GM19324 (cell line): ENCODE results near the gene ZNF440.
"Not testable (repeated sequence)": the region's sequence is repeated elsewhere in the genome, so short reads cannot be mapped to it uniquely, and the experiment has no call there.

Source experiments
- ATAC-seq: cut with Tn5 transposase; IDR thresholded peaks from one replicate; pipeline ENCODE4 v1.9.1; 2021; ENCODE audit warnings: mild to moderate bottlenecking, moderate library complexity; ENCODE audit not compliant: unreplicated experiment, low FRiP score

ZNF440 gene

GRCh38 chr19:11821474-11822109 lies 7.5 kb downstream of the ZNF440 start:
- no peak for ATAC-seq

DNA sequence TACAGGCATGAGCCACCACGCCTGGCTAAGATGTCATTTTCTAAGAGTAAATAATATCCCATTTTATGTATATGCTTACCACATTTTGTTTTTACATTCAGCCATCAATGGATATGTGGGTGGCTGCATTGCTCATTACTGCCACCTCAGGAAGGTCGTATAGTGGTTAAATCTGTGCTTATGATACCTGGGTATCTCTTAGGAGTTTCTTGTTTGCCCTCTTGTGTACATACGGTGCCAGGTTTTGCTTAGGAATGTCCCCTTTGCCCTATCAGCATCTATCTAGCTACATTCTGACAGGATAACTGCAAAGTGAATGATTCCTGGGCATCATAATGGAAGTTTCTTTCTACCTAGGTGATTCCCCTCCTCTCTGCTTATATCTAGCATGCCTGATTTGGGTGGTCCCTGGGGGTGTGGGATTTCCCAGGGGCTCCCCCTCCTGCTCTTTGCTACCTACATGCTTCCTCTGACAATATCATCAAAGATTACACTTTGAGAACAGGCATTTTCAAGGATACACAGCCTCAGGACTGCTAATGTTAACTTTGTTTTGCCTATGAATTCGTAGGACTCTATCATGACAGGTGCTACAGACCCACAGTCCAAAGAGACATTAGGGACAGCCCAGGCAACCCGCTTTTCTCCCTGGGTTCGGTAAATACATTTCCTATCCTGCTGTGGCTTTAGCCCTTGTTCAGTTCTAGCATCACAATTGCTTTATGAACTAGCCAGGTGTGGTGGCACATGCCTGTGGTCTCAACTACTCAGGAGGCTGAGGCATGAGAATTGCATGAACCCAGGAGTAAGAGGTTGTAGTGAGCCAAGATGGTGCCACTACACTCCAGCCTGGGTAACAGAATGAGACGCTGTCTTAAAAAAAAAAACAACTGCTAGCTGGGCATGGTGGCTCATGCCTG lies 15.1 kb downstream of the ZNF440 start:
- ATAC-seq: not testable (repeated sequence)

DNA sequence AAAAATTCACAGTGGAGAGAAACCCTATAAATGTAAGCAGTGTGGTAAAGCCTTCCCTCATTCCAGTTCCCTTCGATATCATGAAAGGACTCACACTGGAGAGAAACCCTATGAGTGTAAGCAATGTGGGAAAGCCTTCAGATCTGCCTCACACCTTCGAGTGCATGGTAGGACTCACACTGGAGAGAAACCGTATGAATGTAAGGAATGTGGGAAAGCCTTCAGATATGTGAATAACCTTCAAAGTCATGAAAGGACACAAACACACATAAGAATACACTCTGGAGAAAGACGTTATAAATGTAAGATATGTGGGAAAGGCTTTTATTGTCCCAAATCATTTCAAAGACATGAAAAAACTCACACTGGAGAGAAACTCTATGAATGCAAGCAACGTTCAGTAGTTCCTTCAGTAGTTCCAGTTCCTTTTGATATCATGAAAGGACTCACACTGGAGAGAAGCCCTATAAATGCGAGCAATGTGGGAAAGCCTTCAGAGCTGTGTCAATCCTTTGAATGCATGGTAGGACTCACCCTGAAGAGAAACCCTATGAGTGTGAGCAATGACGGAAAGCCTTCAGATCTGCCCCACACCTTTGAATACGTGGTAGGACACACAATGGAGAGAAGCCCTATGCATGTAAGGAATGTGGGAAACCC lies 18.3 kb downstream of the ZNF440 start:
- no peak for ATAC-seq

GRCh38 chr19:11833541-11833940 lies 19.5 kb downstream of the ZNF440 start:
- no peak for ATAC-seq

GRCh38 chr19:11835626-11836066 lies 21.6 kb downstream of the ZNF440 start:
- ATAC-seq: not testable (repeated sequence)

GRCh38 chr19:11843722-11844121 lies 29.6 kb downstream of the ZNF440 start:
- ATAC-seq: no peak

- not testable (repeated sequence) for ATAC-seq
These were observed 33.5 kb downstream of the ZNF440 start for GRCh38 chr19:11847615-11848014.

DNA sequence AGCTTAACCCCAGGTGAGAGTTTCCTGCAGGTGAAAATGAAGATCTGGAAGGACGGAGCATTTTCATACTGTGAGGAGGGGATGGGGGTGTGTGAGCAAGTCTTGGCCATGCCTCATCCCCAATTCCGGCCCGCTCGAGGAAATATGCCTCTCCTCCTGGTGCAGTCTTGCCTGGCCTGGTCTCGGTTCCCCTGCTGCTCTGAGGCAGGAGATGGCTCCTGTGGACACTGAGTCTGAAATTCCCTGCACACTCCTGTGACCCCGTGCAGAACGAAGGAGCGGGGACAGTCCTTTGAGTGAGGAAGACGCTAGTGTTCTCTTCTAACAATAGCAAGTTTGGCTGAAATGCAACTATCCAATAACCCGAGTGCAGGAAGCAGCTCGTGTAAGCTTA lies 34.1 kb downstream of the ZNF440 start:
- ATAC-seq: no peak

- ATAC-seq: no peak
These were observed 34.8 kb downstream of the ZNF440 start, which contains the start of gene ZNF439 for GRCh38 chr19:11848594-11849469. Gene ZNF439, plus strand, starts transcription at chr19:11848726. Its CDS starts 142 bp downstream, at chr19:11848868.

DNA sequence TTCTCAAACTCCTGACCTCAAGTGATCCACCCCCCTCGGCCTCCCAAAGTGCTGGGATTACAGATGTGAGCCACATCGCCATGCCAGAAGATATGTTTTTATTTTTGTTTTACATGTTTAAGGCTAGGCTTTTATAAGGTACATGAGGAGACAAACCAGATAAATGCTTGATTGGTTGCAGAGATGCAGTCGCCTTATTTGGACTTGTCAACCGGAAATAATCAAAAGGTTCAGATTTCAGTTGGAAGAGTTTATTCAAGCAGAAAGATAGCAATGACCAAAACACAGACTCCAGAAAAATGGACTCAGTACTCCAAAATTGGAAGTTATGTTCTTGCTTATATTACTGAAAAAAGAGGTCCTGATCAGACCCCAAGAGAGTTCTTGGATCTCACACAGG lies 36.2 kb downstream of the ZNF440 start:
- not testable (repeated sequence) for ATAC-seq

GRCh38 chr19:11853358-11853757 lies 39.3 kb downstream of the ZNF440 start:
- ATAC-seq: no peak

GRCh38 chr19:11856596-11857250 lies 42.6 kb downstream of the ZNF440 start:
- ATAC-seq: no peak

DNA sequence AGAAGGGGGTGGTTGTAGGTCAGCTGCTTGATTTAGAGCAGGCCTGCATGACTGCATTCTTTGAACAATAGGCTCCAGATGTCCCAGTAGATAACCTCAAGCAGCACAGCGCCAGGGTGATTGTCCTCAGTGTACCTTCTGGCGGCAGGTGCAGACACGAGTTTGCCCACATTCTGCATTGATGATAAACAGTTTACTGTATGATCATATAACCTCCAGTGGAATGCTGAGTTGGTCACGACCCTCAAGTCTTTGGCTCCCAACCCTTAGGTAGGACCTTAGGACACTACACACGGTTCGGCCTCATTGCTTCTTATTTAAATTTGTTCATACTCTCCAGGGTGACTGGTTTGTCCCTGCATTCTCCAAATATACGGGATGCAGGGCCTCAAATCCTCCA lies 46.6 kb downstream of the ZNF440 start:
- no peak for ATAC-seq

DNA sequence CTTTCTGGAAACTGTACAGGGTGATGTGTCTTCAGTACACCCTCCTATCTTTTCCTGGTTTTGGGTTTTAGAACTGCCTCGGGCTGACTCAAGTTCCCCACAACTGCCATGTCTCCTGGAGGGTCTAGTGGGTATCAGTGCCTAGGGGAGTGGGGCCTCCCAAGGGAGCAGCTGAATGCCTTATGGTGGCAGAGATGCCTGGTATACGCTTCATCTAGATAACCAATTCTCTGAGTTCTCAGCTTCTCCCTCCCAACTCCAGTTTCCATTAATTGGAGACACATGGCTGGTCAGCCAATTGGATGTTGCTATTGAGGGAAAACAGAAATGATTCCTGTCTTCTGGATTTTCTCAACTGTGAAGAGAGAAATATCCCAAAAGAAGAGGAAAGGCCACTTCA lies 47.2 kb downstream of the ZNF440 start:
- ATAC-seq: no peak

DNA sequence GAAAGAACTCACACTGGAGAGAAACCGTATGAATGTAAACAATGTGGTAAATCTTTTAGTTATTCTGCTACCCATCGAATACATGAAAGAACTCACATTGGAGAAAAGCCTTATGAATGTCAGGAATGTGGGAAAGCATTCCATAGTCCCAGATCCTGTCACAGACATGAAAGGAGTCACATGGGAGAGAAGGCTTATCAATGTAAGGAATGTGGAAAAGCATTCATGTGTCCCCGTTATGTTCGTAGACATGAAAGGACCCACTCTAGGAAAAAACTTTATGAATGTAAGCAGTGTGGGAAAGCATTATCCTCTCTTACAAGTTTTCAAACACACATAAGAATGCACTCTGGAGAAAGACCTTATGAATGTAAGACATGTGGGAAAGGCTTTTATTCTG lies 53.7 kb downstream of the ZNF440 start:
- not testable (repeated sequence) for ATAC-seq

DNA sequence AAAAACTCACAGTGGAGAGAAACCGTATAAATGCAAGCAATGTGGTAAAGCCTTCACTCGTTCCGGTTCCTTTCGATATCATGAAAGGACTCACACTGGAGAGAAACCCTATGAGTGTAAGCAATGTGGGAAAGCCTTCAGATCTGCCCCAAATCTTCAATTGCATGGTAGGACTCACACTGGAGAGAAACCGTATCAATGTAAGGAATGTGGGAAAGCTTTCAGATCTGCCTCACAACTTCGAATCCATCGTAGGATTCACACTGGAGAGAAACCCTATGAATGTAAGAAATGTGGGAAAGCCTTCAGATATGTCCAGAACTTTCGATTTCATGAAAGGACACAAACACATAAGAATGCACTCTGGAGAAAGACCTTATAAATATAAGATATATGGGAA lies 54.1 kb downstream of the ZNF440 start:
- no peak for ATAC-seq

DNA sequence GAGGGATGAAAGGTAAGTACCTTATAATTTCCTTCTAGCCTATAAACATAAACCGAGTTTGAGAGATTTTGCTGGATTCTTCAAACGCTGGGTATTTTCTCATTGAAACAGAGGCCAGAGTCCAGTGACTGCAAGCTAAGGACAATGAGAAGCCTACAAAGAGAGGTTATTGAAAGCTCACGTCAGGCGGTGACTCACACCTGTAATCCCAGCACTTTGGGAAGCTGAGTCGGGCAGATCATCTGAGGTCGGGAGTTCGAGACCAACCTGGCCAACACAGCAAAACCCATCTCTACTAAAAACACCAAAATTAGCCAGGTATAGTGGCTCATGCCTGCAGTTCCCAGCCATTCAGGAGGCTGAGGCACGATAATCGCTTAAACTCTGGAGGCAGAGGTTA lies 58.6 kb downstream of the ZNF440 start:
- no peak for ATAC-seq

DNA sequence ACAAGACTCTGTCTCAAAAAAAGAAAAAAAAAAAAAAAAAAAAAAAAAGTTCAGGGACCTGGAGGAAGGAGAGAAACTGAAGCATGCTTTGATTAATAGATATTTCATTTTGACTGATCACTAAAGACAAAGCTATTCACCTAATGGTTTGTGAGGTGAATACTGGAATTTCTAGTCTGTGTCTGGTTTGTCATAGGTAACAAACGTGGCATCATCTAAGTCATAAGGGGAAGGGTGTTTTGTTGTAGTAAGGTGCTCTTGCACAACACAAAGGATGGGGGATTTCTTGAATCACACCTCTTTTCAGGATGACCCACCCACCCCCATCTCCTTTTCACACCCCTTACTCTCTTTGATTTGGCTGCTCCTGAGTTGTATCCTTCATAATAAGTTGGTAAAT lies 59.7 kb downstream of the ZNF440 start:
- no peak for ATAC-seq

- not testable (repeated sequence) for ATAC-seq
These were observed 65.7 kb downstream of the ZNF440 start for GRCh38 chr19:11879687-11880266.
